HG02588 (cell line): ENCODE results near the gene CAMKMT.

Experiments
- ATAC-seq: cut with Tn5 transposase; IDR thresholded peaks from one replicate; pipeline ENCODE4 v1.9.1; 2021; ENCODE audit warnings: mild to moderate bottlenecking, moderate library complexity; ENCODE audit not compliant: unreplicated experiment

CAMKMT gene

DNA sequence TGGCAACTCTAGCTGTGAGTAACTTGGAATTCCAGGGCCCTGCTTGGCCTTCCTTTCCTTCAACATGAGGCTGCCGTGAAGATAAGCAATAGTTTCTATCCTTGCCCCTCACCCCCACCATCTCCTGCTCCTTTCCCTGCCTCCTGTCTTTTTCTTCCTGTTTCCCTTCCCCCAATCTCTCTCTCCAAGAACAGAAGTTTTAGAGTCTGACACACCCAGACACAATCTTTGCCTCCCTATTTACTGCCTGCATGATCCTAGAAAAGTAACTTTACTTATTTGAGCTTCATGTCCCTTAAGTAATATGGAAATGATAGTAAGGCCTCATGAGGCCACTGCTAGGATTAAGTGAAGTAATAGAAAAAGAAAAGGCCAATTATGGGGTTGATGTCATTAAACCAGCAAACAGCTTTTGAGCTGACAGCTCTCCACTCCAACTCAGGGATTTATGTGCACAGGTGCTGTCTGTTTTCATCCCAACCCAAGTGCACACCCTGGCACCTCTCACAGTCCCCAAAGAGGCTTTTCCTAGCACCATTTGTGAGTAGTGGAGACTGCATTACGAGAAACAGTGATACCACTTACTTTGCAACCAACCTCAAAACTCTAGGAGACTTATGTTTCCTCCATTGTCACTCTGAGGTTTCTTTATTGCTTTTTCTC is 456.1 kb downstream of the CAMKMT start:
- no peak for ATAC-seq

DNA sequence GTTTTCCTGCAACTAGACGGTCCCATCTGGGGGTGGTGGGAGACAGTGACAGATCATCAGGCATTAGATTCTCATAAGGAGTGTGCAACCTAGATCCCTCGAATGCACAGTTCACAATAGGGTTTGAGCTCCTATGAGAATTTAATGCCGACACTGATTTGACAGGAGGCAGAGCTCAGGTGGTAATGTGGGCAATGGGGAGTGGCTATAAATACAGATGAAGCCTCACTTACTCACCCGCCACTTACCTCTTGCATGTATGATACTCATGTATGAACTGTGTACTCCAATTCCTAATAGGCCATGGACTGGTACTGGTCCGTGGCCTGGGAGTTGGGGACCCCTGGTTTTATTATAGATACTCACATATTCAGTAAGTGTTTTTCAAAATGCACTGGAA is 457.3 kb downstream of the CAMKMT start:
- no peak for ATAC-seq

DNA sequence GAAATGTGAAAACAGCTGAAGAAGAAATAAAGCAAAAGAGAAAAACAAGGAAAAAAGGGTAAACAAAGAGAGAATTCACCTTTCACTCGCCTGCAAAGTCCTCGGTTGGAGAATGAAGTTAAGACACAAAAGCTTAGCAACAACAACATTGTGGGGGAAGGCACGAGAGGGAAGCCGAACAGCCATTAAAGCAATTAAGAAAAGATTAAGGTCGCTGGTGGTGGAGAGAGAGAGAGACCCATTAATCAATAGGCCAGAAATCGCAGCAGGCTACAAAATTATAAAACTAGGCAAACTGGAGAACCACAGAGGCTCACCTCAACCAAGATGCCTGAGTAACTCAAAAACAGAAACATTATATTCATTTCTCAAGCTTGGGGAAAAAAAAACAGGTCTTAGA is 459.8 kb downstream of the CAMKMT start:
- no peak for ATAC-seq

DNA sequence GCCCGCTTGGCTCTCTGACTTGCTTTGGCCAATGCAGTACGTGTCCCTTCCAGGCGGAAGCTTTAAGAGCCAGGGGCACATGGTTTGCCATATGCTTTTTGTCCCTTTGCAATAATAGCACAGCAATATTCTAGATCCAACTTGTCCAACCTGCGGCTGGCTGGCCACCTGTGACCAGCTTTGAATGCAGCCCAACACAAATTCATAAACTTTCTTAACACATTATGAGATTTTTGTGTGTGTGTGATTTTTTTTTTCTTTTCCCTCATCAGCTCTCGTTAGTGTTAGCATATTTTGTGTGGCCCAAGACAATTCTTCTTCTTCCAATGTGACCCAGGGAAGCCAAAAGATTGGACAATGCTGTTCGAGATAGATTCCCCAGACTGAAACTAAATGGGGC is 460.4 kb downstream of the CAMKMT start:
- ATAC-seq = no peak
